Activated naive CD4-positive, alpha-beta T cell treated with anti-CD3 and anti-CD28 coated beads, Interleukin-2, amount 10 ng/mL, durations not matched to agents 7 days and 5 days (primary cell): ENCODE results near the gene DPF3.

Source experiments
- CTCF ChIA-PET: fragments of 350-600 bp; sonication (Branson Sonifier 250); formaldehyde crosslinking; loops from one replicate; lab custom pipeline; 2021; ENCODE audit warnings: antibody characterized with exemption; lab: Charles Lee
- DNase-seq: peaks from one replicate; pipeline ENCODE4 v3.0.0-alpha.2; 2020
- H3K27ac Mint-ChIP-seq: one replicate; pipeline ENCODE4 v1.8.0; 2021; ENCODE audit warnings: mild to moderate bottlenecking, moderate library complexity, mixed read lengths
- H3K27me3 Mint-ChIP-seq: one replicate; pipeline ENCODE4 v1.8.0; 2021; ENCODE audit warnings: mild to moderate bottlenecking, mixed read lengths
- H3K36me3 Mint-ChIP-seq: one replicate; pipeline ENCODE4 v1.8.0; 2021; ENCODE audit warnings: mixed read lengths
- H3K4me1 Mint-ChIP-seq: one replicate; pipeline ENCODE4 v1.8.0; 2021; ENCODE audit warnings: mixed read lengths
- H3K4me3 Mint-ChIP-seq: one replicate; pipeline ENCODE4 v1.8.0; 2021; ENCODE audit warnings: mild to moderate bottlenecking, moderate library complexity, mixed read lengths
- H3K9me3 Mint-ChIP-seq: one replicate; pipeline ENCODE4 v1.8.0; 2021; ENCODE audit warnings: mixed read lengths

DPF3 gene

DNA sequence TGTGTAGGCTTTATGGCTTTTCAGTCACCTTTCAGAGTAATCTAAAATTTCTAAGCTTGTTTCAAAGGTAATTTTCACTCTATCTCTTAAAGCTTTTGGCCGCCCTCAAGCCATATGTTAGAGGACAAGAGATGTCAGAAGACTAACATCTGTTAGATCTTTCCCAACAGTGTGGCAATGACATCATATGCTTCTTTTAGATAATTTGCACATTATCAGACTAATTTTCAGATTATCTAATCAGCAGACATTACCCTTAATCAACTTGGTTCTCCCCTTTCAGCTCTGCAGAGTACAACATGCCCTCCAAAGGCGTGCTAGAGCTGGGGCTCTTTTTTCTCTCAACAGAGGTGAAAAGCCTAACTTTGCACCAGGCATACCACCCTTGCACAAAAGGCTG lies 207.1 kb downstream of the DPF3 start:
- CTCF ChIA-PET: interaction anchor here (1.0 kb wide), 1 partner anchor 17 kb away, joined by 3 read pairs; no protein-coding TSS in a partner anchor
- Mint-ChIP-seq H3K9me3 (peaks cover 2% of the 10 kb centered on the region), H3K36me3 (peaks cover 14% of the 10 kb centered on the region), H3K27me3 (peaks cover 14% of the 10 kb centered on the region), H3K4me3 (no peak overlapping the region), H3K27ac (no peak overlapping the region), H3K4me1 (no peaks in the 10 kb centered on the region)
- no peak for DNase-seq

DNA sequence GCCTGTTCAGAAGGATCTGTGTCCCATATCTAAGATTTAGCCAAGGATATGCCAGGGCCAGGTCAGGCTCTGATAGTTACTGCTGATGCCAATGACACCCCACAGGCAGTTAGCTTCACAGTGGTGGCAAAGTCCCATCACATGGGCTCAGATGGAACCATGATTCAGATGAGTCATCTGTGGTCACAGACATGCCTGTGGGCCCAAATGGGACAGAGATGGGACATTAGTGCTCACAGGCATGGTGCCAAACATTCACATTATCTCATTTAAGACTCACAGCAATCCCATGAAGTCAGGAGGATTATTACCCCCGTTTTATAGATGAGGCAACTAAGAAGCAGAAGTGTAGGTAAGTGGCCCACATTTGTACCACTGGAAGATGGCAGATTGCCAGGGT lies 207.8 kb downstream of the DPF3 start:
- CTCF ChIA-PET: no interaction called here
- DNase-seq: no peak
- no peaks in the 10 kb centered on the region for H3K9me3 Mint-ChIP-seq

DNA sequence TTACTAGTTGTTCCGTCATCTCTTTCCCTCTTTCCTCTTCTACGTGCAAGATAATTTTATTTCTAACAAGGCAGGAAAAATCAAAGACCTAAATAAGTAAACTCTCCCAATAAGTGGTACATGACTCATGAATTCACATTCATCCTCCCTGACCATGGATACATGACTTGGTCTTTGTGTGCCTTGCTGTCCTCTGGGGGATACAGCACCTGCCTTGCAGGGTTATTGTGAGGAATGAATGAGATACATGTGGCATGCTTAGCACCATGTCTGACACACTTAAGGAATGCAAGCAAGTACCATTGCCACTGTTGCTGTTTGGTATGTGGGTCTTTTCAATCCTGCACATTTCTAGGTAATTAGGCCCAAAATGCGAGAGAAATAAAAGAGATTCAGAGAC lies 208.4 kb downstream of the DPF3 start:
- no peaks in the 10 kb centered on the region for H3K4me1 Mint-ChIP-seq
- DNase-seq: no peak
- no peak overlapping the region for H3K4me3 Mint-ChIP-seq
- H3K27me3 Mint-ChIP-seq: peaks cover 16% of the 10 kb centered on the region
- H3K9me3 Mint-ChIP-seq: no peaks in the 10 kb centered on the region
- peaks cover 11% of the 10 kb centered on the region for H3K36me3 Mint-ChIP-seq
- no peak overlapping the region for H3K27ac Mint-ChIP-seq
- CTCF ChIA-PET: no interaction called here

More for the DNA sequence above, 207.8 kb downstream of the DPF3 start:
- Mint-ChIP-seq H3K4me1 (no peaks in the 10 kb centered on the region), H3K4me3 (no peak overlapping the region), H3K27ac (no peak overlapping the region), H3K27me3 (peaks cover 14% of the 10 kb centered on the region), H3K36me3 (peaks cover 11% of the 10 kb centered on the region)

DNA sequence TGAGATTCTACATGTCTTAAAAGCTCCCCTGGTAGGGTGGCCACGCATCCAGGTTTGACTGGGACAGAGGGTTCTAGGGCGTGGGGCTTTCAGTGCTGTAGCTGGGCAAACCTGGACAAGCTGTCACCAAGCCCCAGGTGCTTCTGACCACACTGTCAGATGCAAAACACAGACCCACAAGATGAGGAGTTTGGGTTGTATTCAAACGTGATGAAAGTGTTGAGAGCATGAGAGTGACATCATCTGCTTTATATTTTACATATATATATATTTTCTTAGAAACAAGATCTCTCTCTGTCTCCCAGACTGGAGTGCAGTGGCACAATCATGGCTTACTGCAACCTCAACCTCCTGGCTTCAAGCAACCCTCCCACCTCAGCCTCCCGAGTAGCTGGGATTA lies 210.1 kb downstream of the DPF3 start:
- no peak for DNase-seq
- peaks cover 10% of the 10 kb centered on the region for H3K36me3 Mint-ChIP-seq
- peaks cover 15% of the 10 kb centered on the region for H3K27me3 Mint-ChIP-seq
- no peak overlapping the region for H3K27ac Mint-ChIP-seq
- H3K4me3 Mint-ChIP-seq: no peak overlapping the region
- H3K9me3 Mint-ChIP-seq: no peaks in the 10 kb centered on the region
- CTCF ChIA-PET: no interaction called here
- H3K4me1 Mint-ChIP-seq: no peaks in the 10 kb centered on the region

DNA sequence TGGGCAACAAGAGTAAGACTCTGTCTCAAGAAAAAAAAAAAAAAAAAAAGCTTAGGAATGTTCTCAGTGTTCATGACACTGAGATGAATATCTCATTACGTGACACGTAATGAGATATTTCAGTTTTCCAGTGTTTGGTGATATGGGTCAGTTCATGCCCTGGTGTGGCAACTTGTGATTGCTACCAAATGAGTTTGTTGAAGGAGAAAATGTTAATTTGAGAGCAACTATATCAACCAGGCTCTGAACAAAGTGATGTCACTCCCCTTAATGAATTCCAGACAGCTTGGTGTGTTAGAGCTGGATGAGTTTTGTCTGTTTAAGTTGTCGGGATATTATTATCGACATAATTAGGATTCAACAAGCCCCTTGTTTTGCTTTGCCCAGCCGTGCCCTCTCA lies 211.7 kb downstream of the DPF3 start:
- Mint-ChIP-seq H3K36me3 (peaks cover 14% of the 10 kb centered on the region), H3K4me3 (no peak overlapping the region), H3K4me1 (no peaks in the 10 kb centered on the region), H3K27me3 (peaks cover 17% of the 10 kb centered on the region), H3K9me3 (no peaks in the 10 kb centered on the region), H3K27ac (no peak overlapping the region)
- DNase-seq: no peak
- CTCF ChIA-PET: no interaction called here

DNA sequence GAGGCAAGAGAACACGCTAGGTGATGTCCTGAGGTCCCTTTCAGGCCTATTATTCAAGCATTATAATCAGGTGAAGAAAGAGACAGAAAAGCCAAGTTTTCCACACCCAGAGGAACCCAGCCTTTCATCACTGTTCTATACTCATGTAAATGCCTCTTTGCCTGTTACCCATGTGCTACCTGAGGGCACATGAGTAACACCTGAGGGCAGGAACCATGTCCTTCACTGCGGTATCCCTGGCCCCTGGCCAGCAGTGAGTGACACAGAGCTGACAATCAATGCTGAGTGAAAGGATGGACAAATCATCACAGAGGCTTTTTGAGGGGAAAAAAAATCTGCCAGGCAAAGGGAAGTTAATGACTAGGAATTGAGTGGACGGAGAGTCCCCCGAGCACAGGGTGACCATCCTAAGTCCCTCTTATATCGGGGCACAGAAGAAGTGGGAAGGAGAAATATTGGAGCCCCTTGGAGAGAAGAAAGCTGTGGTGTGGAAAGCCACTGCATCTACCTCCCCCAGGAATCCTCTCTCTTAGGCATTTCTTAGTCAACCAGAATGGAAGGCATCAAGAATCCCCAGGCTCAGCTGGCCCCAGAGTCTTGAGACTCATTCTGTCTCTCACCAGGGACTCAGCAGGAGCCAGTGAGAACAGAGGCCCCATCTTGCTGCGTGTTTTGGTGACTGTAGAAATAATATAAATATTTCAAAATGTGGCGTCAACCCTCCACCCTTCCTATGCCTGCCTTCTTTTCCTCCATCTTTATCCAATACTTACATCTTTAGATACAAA lies 212.9 kb downstream of the DPF3 start:
- no peaks in the 10 kb centered on the region for H3K4me1 Mint-ChIP-seq
- H3K4me3 Mint-ChIP-seq: no peak overlapping the region
- no peak overlapping the region for H3K27ac Mint-ChIP-seq
- H3K9me3 Mint-ChIP-seq: no peaks in the 10 kb centered on the region
- H3K36me3 Mint-ChIP-seq: peaks cover 17% of the 10 kb centered on the region
- CTCF ChIA-PET: no interaction called here
- H3K27me3 Mint-ChIP-seq: peaks cover 17% of the 10 kb centered on the region
- DNase-seq: no peak

DNA sequence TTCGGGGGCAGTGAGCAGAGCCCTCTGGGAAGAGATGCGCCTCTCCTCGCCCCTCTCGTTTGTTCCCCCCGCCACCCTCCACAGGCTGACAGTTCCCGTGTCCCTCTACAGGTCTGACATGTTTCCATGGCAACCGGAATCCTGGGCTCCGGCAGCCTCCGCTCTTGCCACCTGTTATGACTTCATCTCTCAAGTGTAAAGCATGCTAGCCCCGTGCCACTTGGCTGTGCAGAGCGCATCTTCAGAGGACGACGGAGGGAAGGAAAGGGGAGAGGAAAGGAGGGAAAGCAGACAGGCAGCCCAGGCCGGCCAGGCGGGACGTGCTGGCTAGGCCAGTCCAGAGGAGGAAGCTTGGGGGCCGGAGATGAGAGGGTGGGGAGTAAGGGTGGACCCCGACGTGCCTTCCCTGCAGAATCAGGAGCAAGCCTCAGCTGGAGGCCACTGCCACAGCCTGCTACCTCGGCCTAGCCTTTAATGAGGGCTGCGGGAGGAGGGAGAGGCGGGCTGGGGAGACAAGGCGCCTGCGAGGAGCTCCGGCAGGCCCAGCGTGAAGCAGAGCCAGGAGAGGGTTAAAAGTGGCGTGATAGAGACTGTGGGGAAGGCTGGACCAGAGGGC lies 214.3 kb downstream of the DPF3 start:
- Mint-ChIP-seq H3K27ac (no peak overlapping the region), H3K36me3 (peaks cover 22% of the 10 kb centered on the region), H3K9me3 (no peaks in the 10 kb centered on the region), H3K4me3 (no peak overlapping the region), H3K27me3 (peaks cover 27% of the 10 kb centered on the region), H3K4me1 (no peaks in the 10 kb centered on the region)
- CTCF ChIA-PET: no interaction called here
- no peak for DNase-seq

DNA sequence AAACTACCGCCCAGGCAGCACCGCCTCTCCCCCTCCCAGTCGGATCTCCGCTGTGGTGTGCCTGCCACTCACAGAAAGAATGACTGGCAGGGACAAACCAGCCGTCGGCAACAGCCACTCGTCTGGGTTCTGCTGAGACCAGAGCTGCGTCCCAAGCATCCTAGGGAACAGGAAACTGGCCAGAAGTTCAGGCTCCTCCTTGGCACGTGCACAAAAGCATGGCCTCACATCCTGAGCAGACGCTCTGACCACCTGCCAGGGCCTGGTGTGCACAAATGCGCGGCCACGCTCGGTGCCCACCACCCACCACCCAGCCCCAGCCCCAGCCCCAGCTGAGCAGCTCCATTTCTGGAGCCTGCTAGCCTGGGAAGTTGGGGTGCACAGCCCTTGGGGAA lies 214.8 kb downstream of the DPF3 start:
- DNase-seq: no peak
- Mint-ChIP-seq H3K4me1 (no peaks in the 10 kb centered on the region), H3K9me3 (no peaks in the 10 kb centered on the region), H3K36me3 (peaks cover 26% of the 10 kb centered on the region), H3K27ac (no peak overlapping the region), H3K27me3 (peaks cover 30% of the 10 kb centered on the region), H3K4me3 (no peak overlapping the region)
- CTCF ChIA-PET: no interaction called here

DNA sequence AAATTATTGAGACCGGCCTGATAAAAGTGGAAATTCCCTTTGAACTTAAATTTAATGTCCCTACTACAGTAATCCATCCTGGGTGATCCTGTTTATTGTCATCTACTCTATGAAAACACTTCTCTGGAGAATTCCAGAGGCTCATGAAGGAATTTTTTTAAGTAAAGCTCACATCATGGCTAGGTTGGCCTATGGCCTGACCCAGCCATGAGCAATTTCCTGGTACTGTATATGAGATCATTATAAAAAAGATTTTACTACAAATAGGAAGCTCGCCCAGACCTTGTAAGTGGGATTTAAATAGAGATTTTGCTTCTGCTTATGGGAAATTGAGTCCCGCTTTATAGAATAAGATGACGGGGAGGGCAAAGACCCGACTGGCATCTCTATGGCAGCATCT lies 215.5 kb downstream of the DPF3 start:
- DNase-seq: no peak
- peaks cover 34% of the 10 kb centered on the region for H3K36me3 Mint-ChIP-seq
- CTCF ChIA-PET: no interaction called here
- H3K9me3 Mint-ChIP-seq: no peaks in the 10 kb centered on the region
- no peak overlapping the region for H3K4me3 Mint-ChIP-seq
- no peaks in the 10 kb centered on the region for H3K4me1 Mint-ChIP-seq
- H3K27ac Mint-ChIP-seq: no peak overlapping the region
- peaks cover 30% of the 10 kb centered on the region for H3K27me3 Mint-ChIP-seq

DNA sequence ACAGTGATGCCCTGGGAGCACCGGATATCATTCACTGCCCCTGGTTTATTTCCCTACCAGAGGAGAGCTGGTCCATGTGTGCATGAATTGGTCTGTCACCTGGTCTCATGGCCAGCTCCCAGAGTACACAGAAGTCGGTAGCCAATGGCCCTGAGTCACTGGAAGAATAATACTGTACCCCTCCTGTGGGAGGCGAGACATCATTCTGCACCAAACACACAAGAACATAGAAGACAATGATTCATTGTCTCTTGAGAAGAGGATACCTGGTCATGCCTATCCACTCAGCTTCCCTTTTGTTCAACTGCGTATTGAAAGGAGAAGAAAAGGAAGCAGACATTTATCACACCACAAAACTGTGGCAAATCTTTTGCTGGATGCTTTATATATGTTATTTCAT lies 216.2 kb downstream of the DPF3 start:
- Mint-ChIP-seq H3K4me1 (no peaks in the 10 kb centered on the region), H3K27ac (no peak overlapping the region), H3K36me3 (peaks cover 38% of the 10 kb centered on the region), H3K4me3 (no peak overlapping the region), H3K9me3 (no peaks in the 10 kb centered on the region), H3K27me3 (peaks cover 29% of the 10 kb centered on the region)
- no peak for DNase-seq
- CTCF ChIA-PET: no interaction called here

DNA sequence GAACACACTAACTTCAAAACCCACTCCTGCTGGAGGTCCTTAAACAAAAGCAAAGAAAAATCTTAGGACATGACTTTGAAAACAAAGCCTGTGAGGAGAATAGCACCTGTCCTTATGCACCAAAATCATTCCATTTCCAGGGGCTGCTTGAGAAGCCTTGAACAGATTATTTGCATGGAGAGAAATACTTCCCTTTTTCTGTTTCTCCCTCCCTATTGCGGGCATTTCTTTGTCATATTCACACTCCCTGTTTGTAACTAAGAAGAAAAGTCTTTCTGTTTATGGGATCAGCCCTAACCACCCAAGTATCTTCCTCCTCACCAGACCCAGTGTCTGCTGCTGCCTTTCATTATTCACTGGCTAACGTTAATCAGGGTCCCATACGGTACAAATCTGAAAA lies 218.8 kb downstream of the DPF3 start:
- H3K27ac Mint-ChIP-seq: no peak overlapping the region
- DNase-seq: no peak
- H3K27me3 Mint-ChIP-seq: peaks cover 39% of the 10 kb centered on the region
- peaks cover 14% of the 10 kb centered on the region for H3K4me1 Mint-ChIP-seq
- no peak overlapping the region for H3K4me3 Mint-ChIP-seq
- peaks cover 48% of the 10 kb centered on the region for H3K36me3 Mint-ChIP-seq
- peaks cover 2% of the 10 kb centered on the region for H3K9me3 Mint-ChIP-seq
- CTCF ChIA-PET: no interaction called here

DNA sequence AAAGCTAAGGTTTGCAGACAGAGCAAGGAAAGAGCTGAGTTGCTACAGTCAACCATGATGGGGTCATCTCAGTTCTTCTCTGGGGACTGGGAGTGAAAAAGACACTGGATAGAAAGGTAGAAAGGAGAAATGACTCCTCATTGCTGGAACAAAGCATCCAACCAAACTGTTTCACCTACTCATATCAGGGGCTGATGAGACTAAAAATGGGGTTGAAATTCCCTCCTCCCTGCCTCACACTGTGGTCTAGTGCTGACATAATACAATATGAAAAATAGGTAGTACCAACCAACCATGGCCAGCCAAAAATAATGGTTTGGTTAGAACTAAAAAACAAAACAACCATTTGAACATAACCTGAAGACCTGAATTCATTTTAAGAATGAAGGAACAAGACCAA lies 220.7 kb downstream of the DPF3 start:
- no peak for DNase-seq
- peaks cover 16% of the 10 kb centered on the region for H3K4me1 Mint-ChIP-seq
- H3K36me3 Mint-ChIP-seq: peaks cover 62% of the 10 kb centered on the region
- no peak overlapping the region for H3K4me3 Mint-ChIP-seq
- peaks cover 2% of the 10 kb centered on the region for H3K9me3 Mint-ChIP-seq
- no peak overlapping the region for H3K27ac Mint-ChIP-seq
- CTCF ChIA-PET: no interaction called here
- H3K27me3 Mint-ChIP-seq: peaks cover 51% of the 10 kb centered on the region

DNA sequence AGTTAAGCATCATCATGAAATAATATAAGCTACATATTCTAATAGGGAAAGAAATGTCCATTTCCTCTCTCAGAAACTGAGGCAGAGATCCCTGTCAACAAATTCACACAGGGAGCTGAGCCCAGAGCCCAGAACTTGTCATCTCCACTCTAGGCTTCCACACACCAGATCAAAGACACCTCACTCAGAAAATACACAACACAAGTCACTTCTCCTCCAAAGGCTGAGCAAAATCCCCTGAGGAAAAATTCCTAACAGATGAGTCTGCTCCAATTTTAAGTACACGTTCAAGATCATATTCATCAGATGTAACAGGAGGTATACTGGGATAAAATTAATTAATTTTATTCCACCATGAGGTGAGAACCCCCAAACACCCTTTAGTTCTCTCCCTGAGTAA lies 227.3 kb downstream of the DPF3 start:
- no peak for DNase-seq
- H3K27me3 Mint-ChIP-seq: peaks cover 47% of the 10 kb centered on the region

DNA sequence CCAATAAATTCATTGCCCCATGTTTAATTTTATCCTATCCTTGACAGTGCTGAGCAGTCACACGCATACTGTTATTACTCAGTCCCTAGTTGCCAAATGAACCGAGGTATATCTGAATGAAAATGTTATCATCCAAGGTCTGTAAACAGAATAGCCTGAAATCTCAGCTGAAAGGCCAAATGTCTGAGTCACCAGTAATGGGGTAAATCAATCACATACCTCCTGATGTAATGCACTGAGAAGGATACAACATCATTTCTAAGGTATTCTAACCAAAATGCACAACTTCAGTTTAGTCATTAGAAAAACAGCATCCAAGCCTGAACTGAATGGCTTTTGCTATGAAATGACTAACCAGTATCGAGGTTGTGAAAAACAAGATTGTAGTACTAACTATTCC lies 228.6 kb downstream of the DPF3 start:
- Mint-ChIP-seq H3K4me1 (peaks cover 8% of the 10 kb centered on the region), H3K27me3 (peaks cover 35% of the 10 kb centered on the region), H3K4me3 (no peak overlapping the region), H3K36me3 (peaks cover 40% of the 10 kb centered on the region), H3K9me3 (no peaks in the 10 kb centered on the region), H3K27ac (no peak overlapping the region)
- CTCF ChIA-PET: no interaction called here
- no peak for DNase-seq

More for the DNA sequence above, 227.3 kb downstream of the DPF3 start:
- CTCF ChIA-PET: no interaction called here
- H3K9me3 Mint-ChIP-seq: peaks cover 2% of the 10 kb centered on the region
- H3K27ac Mint-ChIP-seq: no peak overlapping the region
- H3K4me3 Mint-ChIP-seq: no peak overlapping the region
- peaks cover 15% of the 10 kb centered on the region for H3K4me1 Mint-ChIP-seq
- H3K36me3 Mint-ChIP-seq: peaks cover 48% of the 10 kb centered on the region

DNA sequence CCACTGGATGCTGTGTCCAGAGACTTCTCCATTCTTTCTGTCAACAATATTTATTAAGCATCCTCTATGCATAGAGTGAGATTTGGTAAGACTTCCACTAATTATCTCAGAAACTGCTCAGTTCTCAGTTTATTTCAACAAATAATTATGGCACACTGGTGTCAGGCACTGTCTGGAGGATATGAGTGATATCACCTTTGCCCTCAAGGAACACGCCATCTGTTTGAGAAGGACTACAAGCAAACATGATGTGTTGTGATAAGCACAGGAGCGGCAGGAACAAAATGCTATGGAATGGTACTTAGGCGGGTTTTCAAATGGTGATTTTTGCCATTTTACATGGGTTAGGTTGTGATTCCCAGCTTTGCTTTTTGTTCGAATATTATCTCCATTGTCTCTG lies 229.2 kb downstream of the DPF3 start:
- no peak for DNase-seq
- Mint-ChIP-seq H3K4me3 (no peak overlapping the region), H3K36me3 (peaks cover 37% of the 10 kb centered on the region), H3K9me3 (no peaks in the 10 kb centered on the region), H3K27ac (no peak overlapping the region), H3K4me1 (peaks cover 4% of the 10 kb centered on the region), H3K27me3 (peaks cover 29% of the 10 kb centered on the region)
- CTCF ChIA-PET: no interaction called here
